ENCODE data around the gene SELP. TPM values are rescaled to one million over a fixed set of nuclear protein-coding genes. Genes with fewer than 3 reads are reported as not detected.

SELP gene
- polyA plus RNA-seq, 4 donors: 0.27 to 9.1 (median 1.4) TPM; not detected in 1

GRCh38 chr1:169610858-169611257, 19.1 kb downstream of the SELP start:
- no peaks in the 10 kb centered on the region for H3K4me1 ChIP-seq (ENCODE audit: control insufficient read depth in 3 of 3, insufficient read depth in 2 of 3, low read depth in 1 of 3, low read length in 2 of 3)
- FAIRE-seq: no peak
- WGBS, 3 donors: 69 to 80% (median 77%) methylated on average over 6 of the region's 6 CpGs
- H3K4me3 ChIP-seq (ENCODE audit: low read depth in 1 of 3, low read length in 3 of 3): no peak overlapping the region
- peaks cover 0 to 7% (median 0%) of the 10 kb centered on the region in 3 donors for H3K27me3 ChIP-seq (ENCODE audit: control insufficient read depth in 3 of 3, insufficient read depth in 3 of 3, low read length in 3 of 3)
- H3K9me3 ChIP-seq (ENCODE audit: control insufficient read depth in 2 of 2, insufficient read depth in 1 of 2, low read depth in 1 of 2, low read length in 1 of 2): no peaks in the 10 kb centered on the region
- no peaks in the 10 kb centered on the region for H3K36me3 ChIP-seq (ENCODE audit: control insufficient read depth in 3 of 3, insufficient read depth in 2 of 3, low read depth in 1 of 3, low read length in 3 of 3)
- H3K27ac ChIP-seq (ENCODE audit: low read depth in 1 of 3, low read length in 2 of 3): no peak overlapping the region
- DNase-seq: no peak

- 16 to 37% (median 19%) methylated on average over 1 of the region's 1 CpG for WGBS, 3 donors
- H3K27me3 ChIP-seq (ENCODE audit: control insufficient read depth in 3 of 3, insufficient read depth in 3 of 3, low read length in 3 of 3): peaks cover 0 to 7% (median 1%) of the 10 kb centered on the region in 3 donors
- FAIRE-seq: no peak
- H3K36me3 ChIP-seq (ENCODE audit: control insufficient read depth in 3 of 3, insufficient read depth in 2 of 3, low read depth in 1 of 3, low read length in 3 of 3): no peaks in the 10 kb centered on the region
- H3K9me3 ChIP-seq (ENCODE audit: control insufficient read depth in 2 of 2, insufficient read depth in 1 of 2, low read depth in 1 of 2, low read length in 1 of 2): no peaks in the 10 kb centered on the region
- no peak overlapping the region for H3K27ac ChIP-seq (ENCODE audit: low read depth in 1 of 3, low read length in 2 of 3)
- H3K4me1 ChIP-seq (ENCODE audit: control insufficient read depth in 3 of 3, insufficient read depth in 2 of 3, low read depth in 1 of 3, low read length in 2 of 3): no peaks in the 10 kb centered on the region
- no peak overlapping the region for H3K4me3 ChIP-seq (ENCODE audit: low read depth in 1 of 3, low read length in 3 of 3)
- DNase-seq: no peak
These were observed 19.8 kb downstream of the SELP start for GRCh38 chr1:169610108-169610507.

- FAIRE-seq (no peak), DNase-seq (no peak)
- Histone ChIP-seq H3K27ac (ENCODE audit: low read depth in 1 of 3, low read length in 2 of 3) (no peak overlapping the region), H3K9me3 (ENCODE audit: control insufficient read depth in 2 of 2, insufficient read depth in 1 of 2, low read depth in 1 of 2, low read length in 1 of 2) (no peaks in the 10 kb centered on the region), H3K27me3 (ENCODE audit: control insufficient read depth in 3 of 3, insufficient read depth in 3 of 3, low read length in 3 of 3) (peaks cover 0 to 7% (median 3%) of the 10 kb centered on the region in 3 donors), H3K4me1 (ENCODE audit: control insufficient read depth in 3 of 3, insufficient read depth in 2 of 3, low read depth in 1 of 3, low read length in 2 of 3) (no peaks in the 10 kb centered on the region), H3K4me3 (ENCODE audit: low read depth in 1 of 3, low read length in 3 of 3) (no peak overlapping the region), H3K36me3 (ENCODE audit: control insufficient read depth in 3 of 3, insufficient read depth in 2 of 3, low read depth in 1 of 3, low read length in 3 of 3) (no peaks in the 10 kb centered on the region)
- 84 to 95% (median 88%) methylated on average over 4 of the region's 4 CpGs for WGBS, 3 donors
These were observed 21.7 kb downstream of the SELP start for GRCh38 chr1:169608226-169608625.

- WGBS, 3 donors: 40 to 52% (median 46%) methylated on average over 5 of the region's 5 CpGs
- FAIRE-seq: no peak
- no peaks in the 10 kb centered on the region for H3K36me3 ChIP-seq (ENCODE audit: control insufficient read depth in 3 of 3, insufficient read depth in 2 of 3, low read depth in 1 of 3, low read length in 3 of 3)
These were observed 25.0 kb downstream of the SELP start for GRCh38 chr1:169604781-169605560.

GRCh38 chr1:169601096-169601881, 28.6 kb downstream of the SELP start:
- WGBS, 3 donors: 31 to 33% (median 32%) methylated on average over 3 of the region's 3 CpGs
- Histone ChIP-seq H3K27me3 (ENCODE audit: control insufficient read depth in 3 of 3, insufficient read depth in 3 of 3, low read length in 3 of 3) (peaks cover 0 to 10% (median 2%) of the 10 kb centered on the region in 3 donors), H3K27ac (ENCODE audit: low read depth in 1 of 3, low read length in 2 of 3) (no peak overlapping the region), H3K9me3 (ENCODE audit: control insufficient read depth in 2 of 2, insufficient read depth in 1 of 2, low read depth in 1 of 2, low read length in 1 of 2) (no peaks in the 10 kb centered on the region), H3K4me3 (ENCODE audit: low read depth in 1 of 3, low read length in 3 of 3) (no peak overlapping the region), H3K4me1 (ENCODE audit: control insufficient read depth in 3 of 3, insufficient read depth in 2 of 3, low read depth in 1 of 3, low read length in 2 of 3) (no peaks in the 10 kb centered on the region), H3K36me3 (ENCODE audit: control insufficient read depth in 3 of 3, insufficient read depth in 2 of 3, low read depth in 1 of 3, low read length in 3 of 3) (no peaks in the 10 kb centered on the region)
- DNase-seq (peak; percentile 9 to 11), FAIRE-seq (no peak)

More at GRCh38 chr1:169604781-169605560, 25.0 kb downstream of the SELP start:
- Histone ChIP-seq H3K4me1 (ENCODE audit: control insufficient read depth in 3 of 3, insufficient read depth in 2 of 3, low read depth in 1 of 3, low read length in 2 of 3) (no peaks in the 10 kb centered on the region), H3K4me3 (ENCODE audit: low read depth in 1 of 3, low read length in 3 of 3) (no peak overlapping the region), H3K27me3 (ENCODE audit: control insufficient read depth in 3 of 3, insufficient read depth in 3 of 3, low read length in 3 of 3) (peaks cover 0 to 4% (median 4%) of the 10 kb centered on the region in 3 donors), H3K27ac (ENCODE audit: low read depth in 1 of 3, low read length in 2 of 3) (no peak overlapping the region), H3K9me3 (ENCODE audit: control insufficient read depth in 2 of 2, insufficient read depth in 1 of 2, low read depth in 1 of 2, low read length in 1 of 2) (no peaks in the 10 kb centered on the region)
- no peak for DNase-seq

- Histone ChIP-seq H3K9me3 (ENCODE audit: control insufficient read depth in 2 of 2, insufficient read depth in 1 of 2, low read depth in 1 of 2, low read length in 1 of 2) (no peaks in the 10 kb centered on the region), H3K4me1 (ENCODE audit: control insufficient read depth in 3 of 3, insufficient read depth in 2 of 3, low read depth in 1 of 3, low read length in 2 of 3) (no peaks in the 10 kb centered on the region), H3K4me3 (ENCODE audit: low read depth in 1 of 3, low read length in 3 of 3) (no peak overlapping the region), H3K27ac (ENCODE audit: low read depth in 1 of 3, low read length in 2 of 3) (no peak overlapping the region), H3K36me3 (ENCODE audit: control insufficient read depth in 3 of 3, insufficient read depth in 2 of 3, low read depth in 1 of 3, low read length in 3 of 3) (no peaks in the 10 kb centered on the region), H3K27me3 (ENCODE audit: control insufficient read depth in 3 of 3, insufficient read depth in 3 of 3, low read length in 3 of 3) (peaks cover 0 to 10% (median 2%) of the 10 kb centered on the region in 3 donors)
- peak in 1 of 2 donors; percentile 33 for DNase-seq
- 32 to 53% (median 50%) methylated on average over 3 of the region's 3 CpGs for WGBS, 3 donors
- FAIRE-seq: no peak
These were observed 33.9 kb downstream of the SELP start for GRCh38 chr1:169595764-169596711.

GRCh38 chr1:169594391-169594790, 35.5 kb downstream of the SELP start:
- FAIRE-seq (no peak), DNase-seq (no peak)
- no peaks in the 10 kb centered on the region for H3K4me1 ChIP-seq (ENCODE audit: control insufficient read depth in 3 of 3, insufficient read depth in 2 of 3, low read depth in 1 of 3, low read length in 2 of 3)
- no peak overlapping the region for H3K27ac ChIP-seq (ENCODE audit: low read depth in 1 of 3, low read length in 2 of 3)
- no peak overlapping the region for H3K4me3 ChIP-seq (ENCODE audit: low read depth in 1 of 3, low read length in 3 of 3)
- H3K27me3 ChIP-seq (ENCODE audit: control insufficient read depth in 3 of 3, insufficient read depth in 3 of 3, low read length in 3 of 3): peaks cover 0 to 5% (median 2%) of the 10 kb centered on the region in 3 donors
- no peaks in the 10 kb centered on the region for H3K9me3 ChIP-seq (ENCODE audit: control insufficient read depth in 2 of 2, insufficient read depth in 1 of 2, low read depth in 1 of 2, low read length in 1 of 2)
- H3K36me3 ChIP-seq (ENCODE audit: control insufficient read depth in 3 of 3, insufficient read depth in 2 of 3, low read depth in 1 of 3, low read length in 3 of 3): no peaks in the 10 kb centered on the region
- 43 to 52% (median 49%) methylated on average over 3 of the region's 3 CpGs for WGBS, 3 donors

- H3K36me3 ChIP-seq (ENCODE audit: control insufficient read depth in 3 of 3, insufficient read depth in 2 of 3, low read depth in 1 of 3, low read length in 3 of 3): no peaks in the 10 kb centered on the region
- no peaks in the 10 kb centered on the region for H3K9me3 ChIP-seq (ENCODE audit: control insufficient read depth in 2 of 2, insufficient read depth in 1 of 2, low read depth in 1 of 2, low read length in 1 of 2)
- H3K27me3 ChIP-seq (ENCODE audit: control insufficient read depth in 3 of 3, insufficient read depth in 3 of 3, low read length in 3 of 3): peaks cover 0 to 18% (median 0%) of the 10 kb centered on the region in 3 donors
- no peak for DNase-seq
- no peak overlapping the region for H3K27ac ChIP-seq (ENCODE audit: low read depth in 1 of 3, low read length in 2 of 3)
- no peak for FAIRE-seq
- 61 to 80% (median 67%) methylated on average over 5 of the region's 5 CpGs for WGBS, 3 donors
- H3K4me1 ChIP-seq (ENCODE audit: control insufficient read depth in 3 of 3, insufficient read depth in 2 of 3, low read depth in 1 of 3, low read length in 2 of 3): no peaks in the 10 kb centered on the region
- no peak overlapping the region for H3K4me3 ChIP-seq (ENCODE audit: low read depth in 1 of 3, low read length in 3 of 3)
These were observed 39.0 kb downstream of the SELP start for GRCh38 chr1:169590932-169591331.
